H1 (cell line): ENCODE data around the gene ZNF536. TPM values are rescaled to one million over a fixed set of nuclear protein-coding genes. Genes with fewer than 3 reads are reported as not detected.

ENCODE experiments used
- ASH2L ChIP-seq: fragments of 200-600, 300-600 bp; sonication (generic); IDR thresholded peaks from one replicate; pipeline ENCODE4 v1.7.1; 2017; ENCODE audit warnings: low read length
- CBX8 ChIP-seq: fragments of 300-800, 300-1000 bp; sonication (generic); IDR thresholded peaks from 2 replicates; pipeline ENCODE4 v1.7.1; 2016; ENCODE audit warnings: low read depth, low read length, borderline replicate concordance
- CREB1 ChIP-seq: IDR thresholded peaks from 2 replicates; pipeline ENCODE4 v1.6.1; 2012; ENCODE audit warnings: inconsistent platforms
- EGR1 ChIP-seq: IDR thresholded peaks from 2 replicates; pipeline ENCODE4 v1.6.1; 2011; ENCODE audit warnings: low read depth, low read length, borderline replicate concordance
- EP300 ChIP-seq, 2 experiments: IDR thresholded peaks; 1 replicate in 1 of 2; 2 replicates in 1 of 2; pipeline ENCODE4 v1.6.1; 2011 to 2012; ENCODE audit warnings: low read depth in 2 of 2, low read length in 2 of 2, mild to moderate bottlenecking in 2 of 2, borderline replicate concordance in 1 of 2, inconsistent platforms in 1 of 2, moderate library complexity in 1 of 2
- JUND ChIP-seq: IDR thresholded peaks from 2 replicates; pipeline ENCODE4 v1.6.1; 2011; ENCODE audit warnings: mild to moderate bottlenecking, improper control_type of control experiment, low read length
- KDM5A ChIP-seq: fragments of 200-600 bp; IDR thresholded peaks from 2 replicates; pipeline ENCODE4 v1.7.1; 2012; ENCODE audit warnings: mild to moderate bottlenecking, low read length, inconsistent platforms, mixed read lengths
- POLR2A ChIP-seq, 2 experiments: IDR thresholded peaks; 1 replicate in 1 of 2; 2 replicates in 1 of 2; pipeline ENCODE4 v1.6.1; 2011; ENCODE audit warnings: low read depth in 2 of 2, low read length in 2 of 2, mild to moderate bottlenecking in 2 of 2; ENCODE audit errors: control extremely low read depth in 1 of 2
- POLR2AphosphoS5 ChIP-seq: IDR thresholded peaks from 2 replicates; pipeline ENCODE4 v1.6.1; 2011; ENCODE audit warnings: low read depth, low read length
- TAF1 ChIP-seq: IDR thresholded peaks from 2 replicates; pipeline ENCODE4 v1.6.1; 2011; ENCODE audit warnings: mild to moderate bottlenecking, low read depth, low read length
- polyA plus RNA-seq, 7 experiments: library from polyadenylated mRNA; depleted of rRNA in 3 of 7; stranded (reverse) in 5 of 7; unstranded in 2 of 7; fragments of >200 nt in 5 of 7; fragments of 200-250 nt in 2 of 7; gene quantifications; 1 replicate in 5 of 7; 2 replicates in 1 of 7; 4 replicates in 1 of 7; pipeline versions ENCODE4 v1.2.1 to v1.2.3, GENCODE V29; 2011 to 2013; ENCODE audit warnings: missing spikeins in 2 of 7, mixed read lengths in 2 of 7
- total RNA-seq: library from RNA; stranded (reverse); fragmentation: NEBNext Ultra II Directional; extraction: Animal tissue kit (Norgen Biotek cat#: 25700); gene quantifications from 2 replicates; pipeline ENCODE4 v1.2.1, GENCODE V29; 2021
- TF ChIP-seq, protein P1 (sequence below): IDR thresholded peaks from 2 replicates; pipeline ENCODE4 v1.6.1; 2012; ENCODE audit warnings: inconsistent platforms
- TF ChIP-seq, protein P2 (sequence below), 3 experiments: IDR thresholded peaks; 1 replicate in 2 of 3; 2 replicates in 1 of 3; pipeline versions ENCODE4 v1.5.1 to v1.6.1; 2011; ENCODE audit warnings: low read length in 3 of 3, mild to moderate bottlenecking in 3 of 3, inconsistent platforms in 2 of 3, low read depth in 1 of 3, moderate library complexity in 1 of 3; ENCODE audit not compliant: insufficient read depth in 1 of 3; ENCODE audit errors: control extremely low read depth in 1 of 3
- TF ChIP-seq, protein P3 (sequence below): IDR thresholded peaks from 2 replicates; pipeline ENCODE4 v1.6.1; 2012; ENCODE audit warnings: inconsistent platforms
- TF ChIP-seq, protein P4 (sequence below): IDR thresholded peaks from 2 replicates; pipeline ENCODE4 v1.6.1; 2011; ENCODE audit warnings: low read length, improper control_type of control experiment

Gene ZNF536
- total and polyA plus RNA-seq, 2 of the 8 experiments (the other 6 are each of a cell fraction or from before 2014, with no cell fraction given) = 0.09 to 0.11 TPM

DNA sequence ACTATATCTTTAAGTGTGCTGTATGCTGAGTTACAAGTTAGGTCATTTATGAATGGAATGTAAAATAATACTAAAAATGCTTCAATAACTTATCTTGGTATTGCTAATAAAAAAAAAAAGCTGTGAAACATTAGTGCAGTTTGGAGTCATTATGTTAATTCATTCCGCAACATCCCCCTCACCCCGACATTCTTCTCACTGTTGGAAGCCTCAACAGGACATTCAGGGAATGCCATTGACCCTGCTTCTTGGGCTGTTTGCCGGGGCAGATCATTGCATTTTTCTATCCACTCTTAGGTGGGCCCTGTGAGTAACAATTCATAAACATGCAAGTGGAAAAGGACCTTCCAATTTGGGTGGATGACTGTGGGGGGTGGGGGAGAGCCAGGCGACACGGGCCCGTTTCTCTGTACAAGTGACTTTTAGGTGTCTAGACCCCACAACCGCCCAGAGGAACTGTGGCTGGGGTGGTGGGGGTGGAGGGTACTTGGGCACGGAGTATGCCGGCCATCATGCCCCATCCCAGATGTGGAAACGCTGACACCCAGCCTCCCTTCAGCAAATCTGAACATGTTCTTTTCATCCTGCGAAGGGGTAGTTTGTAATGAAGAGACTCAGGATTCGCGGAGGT lies 185.9 kb downstream of the ZNF536 start (continued):
- no peak for TF ChIP-seq KDM5A
- TF ChIP-seq JUND = no peak
- TF ChIP-seq, protein P1, sequence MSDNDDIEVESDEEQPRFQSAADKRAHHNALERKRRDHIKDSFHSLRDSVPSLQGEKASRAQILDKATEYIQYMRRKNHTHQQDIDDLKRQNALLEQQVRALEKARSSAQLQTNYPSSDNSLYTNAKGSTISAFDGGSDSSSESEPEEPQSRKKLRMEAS = no peak
- TF ChIP-seq TAF1 = no peak
- TF ChIP-seq, protein P2, sequence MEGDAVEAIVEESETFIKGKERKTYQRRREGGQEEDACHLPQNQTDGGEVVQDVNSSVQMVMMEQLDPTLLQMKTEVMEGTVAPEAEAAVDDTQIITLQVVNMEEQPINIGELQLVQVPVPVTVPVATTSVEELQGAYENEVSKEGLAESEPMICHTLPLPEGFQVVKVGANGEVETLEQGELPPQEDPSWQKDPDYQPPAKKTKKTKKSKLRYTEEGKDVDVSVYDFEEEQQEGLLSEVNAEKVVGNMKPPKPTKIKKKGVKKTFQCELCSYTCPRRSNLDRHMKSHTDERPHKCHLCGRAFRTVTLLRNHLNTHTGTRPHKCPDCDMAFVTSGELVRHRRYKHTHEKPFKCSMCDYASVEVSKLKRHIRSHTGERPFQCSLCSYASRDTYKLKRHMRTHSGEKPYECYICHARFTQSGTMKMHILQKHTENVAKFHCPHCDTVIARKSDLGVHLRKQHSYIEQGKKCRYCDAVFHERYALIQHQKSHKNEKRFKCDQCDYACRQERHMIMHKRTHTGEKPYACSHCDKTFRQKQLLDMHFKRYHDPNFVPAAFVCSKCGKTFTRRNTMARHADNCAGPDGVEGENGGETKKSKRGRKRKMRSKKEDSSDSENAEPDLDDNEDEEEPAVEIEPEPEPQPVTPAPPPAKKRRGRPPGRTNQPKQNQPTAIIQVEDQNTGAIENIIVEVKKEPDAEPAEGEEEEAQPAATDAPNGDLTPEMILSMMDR (IDR thresholded peaks at IDR 0.05; ENCODE audit: control extremely low read depth in 1 of 3, insufficient read depth in 1 of 3, low read depth in 1 of 3, low read length in 3 of 3) = no peak
- peak; percentile 51 for TF ChIP-seq ASH2L
- TF ChIP-seq, protein P3, sequence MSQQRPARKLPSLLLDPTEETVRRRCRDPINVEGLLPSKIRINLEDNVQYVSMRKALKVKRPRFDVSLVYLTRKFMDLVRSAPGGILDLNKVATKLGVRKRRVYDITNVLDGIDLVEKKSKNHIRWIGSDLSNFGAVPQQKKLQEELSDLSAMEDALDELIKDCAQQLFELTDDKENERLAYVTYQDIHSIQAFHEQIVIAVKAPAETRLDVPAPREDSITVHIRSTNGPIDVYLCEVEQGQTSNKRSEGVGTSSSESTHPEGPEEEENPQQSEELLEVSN = no peak
- no peak for TF ChIP-seq EGR1
- TF ChIP-seq POLR2A (IDR thresholded peaks at IDR 0.05; ENCODE audit: control extremely low read depth in 1 of 2, low read depth in 2 of 2, low read length in 2 of 2) = no peak
- TF ChIP-seq CBX8 = no peak
- TF ChIP-seq POLR2AphosphoS5 = no peak
- no peak for TF ChIP-seq CREB1
- TF ChIP-seq EP300 (IDR thresholded peaks at IDR 0.05; ENCODE audit: borderline replicate concordance in 1 of 2, low read depth in 2 of 2, low read length in 2 of 2) = no peak
- TF ChIP-seq, protein P4, sequence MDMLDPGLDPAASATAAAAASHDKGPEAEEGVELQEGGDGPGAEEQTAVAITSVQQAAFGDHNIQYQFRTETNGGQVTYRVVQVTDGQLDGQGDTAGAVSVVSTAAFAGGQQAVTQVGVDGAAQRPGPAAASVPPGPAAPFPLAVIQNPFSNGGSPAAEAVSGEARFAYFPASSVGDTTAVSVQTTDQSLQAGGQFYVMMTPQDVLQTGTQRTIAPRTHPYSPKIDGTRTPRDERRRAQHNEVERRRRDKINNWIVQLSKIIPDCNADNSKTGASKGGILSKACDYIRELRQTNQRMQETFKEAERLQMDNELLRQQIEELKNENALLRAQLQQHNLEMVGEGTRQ = no peak
